Esophagus muscularis mucosa (tissue), 4 donors: ENCODE results near the gene RPUSD1.

Experiments used
- CTCF ChIP-seq, 3 experiments: fragments of 200-600 bp in 2 of 3; fragments of 450-650 bp in 1 of 3; sonication (generic) in 2 of 3; IDR thresholded peaks; one replicate each; pipeline ENCODE4 v1.5.1; 2017 to 2019; ENCODE audit warnings: antibody characterized with exemption in 3 of 3, mild to moderate bottlenecking in 2 of 3, moderate library complexity in 1 of 3
- EP300 ChIP-seq: sonication (generic); formaldehyde crosslinking; IDR thresholded peaks from one replicate; pipeline ENCODE4 v1.6.1; 2017; ENCODE audit warnings: antibody characterized with exemption
- POLR2A ChIP-seq: fragments of 450-650 bp; IDR thresholded peaks from one replicate; pipeline ENCODE4 v1.6.1; 2017; ENCODE audit warnings: antibody characterized with exemption, moderate library complexity, mild to moderate bottlenecking, low read depth

GRCh38 chr16:831571-832413 is 43.6 kb upstream of the RPUSD1 start:
- TF ChIP-seq CTCF (IDR thresholded peaks at IDR 0.05), result no peak
- no peak for TF ChIP-seq EP300
- TF ChIP-seq POLR2A, result no peak
